Adipocyte (in vitro differentiated cells): ENCODE measurements around the gene NAGPA.

Experiments
- DNase-seq: peaks from one replicate; pipeline ENCODE4 v3.0.0-alpha.2; 2015; ENCODE audit warnings: low read depth
- H3K27me3 ChIP-seq: replicated peaks from 2 replicates; pipeline ENCODE4 v1.7.0; 2013; ENCODE audit warnings: mild to moderate bottlenecking, low read length, moderate library complexity; ENCODE audit not compliant: control insufficient read depth, insufficient read depth
- H3K36me3 ChIP-seq: 2 replicates; pipeline ENCODE4 v1.7.0; 2013; ENCODE audit warnings: low read length, mild to moderate bottlenecking, moderate library complexity; ENCODE audit not compliant: control insufficient read depth, insufficient read depth, severe bottlenecking
- H3K4me1 ChIP-seq: 2 replicates; pipeline ENCODE4 v1.7.0; 2013; ENCODE audit warnings: mild to moderate bottlenecking, low read length, moderate library complexity; ENCODE audit not compliant: control insufficient read depth, insufficient read depth
- H3K4me3 ChIP-seq: 2 replicates; pipeline ENCODE4 v1.7.0; 2013; ENCODE audit warnings: mild to moderate bottlenecking, low read length, moderate library complexity
- H3K9ac ChIP-seq: 2 replicates; pipeline ENCODE4 v1.7.0; 2013; ENCODE audit warnings: mild to moderate bottlenecking, low read length, moderate library complexity
- H3K9me3 ChIP-seq: 2 replicates; pipeline ENCODE4 v1.7.0; 2013; ENCODE audit warnings: mild to moderate bottlenecking, low read length, moderate library complexity; ENCODE audit not compliant: control insufficient read depth

NAGPA gene

DNA sequence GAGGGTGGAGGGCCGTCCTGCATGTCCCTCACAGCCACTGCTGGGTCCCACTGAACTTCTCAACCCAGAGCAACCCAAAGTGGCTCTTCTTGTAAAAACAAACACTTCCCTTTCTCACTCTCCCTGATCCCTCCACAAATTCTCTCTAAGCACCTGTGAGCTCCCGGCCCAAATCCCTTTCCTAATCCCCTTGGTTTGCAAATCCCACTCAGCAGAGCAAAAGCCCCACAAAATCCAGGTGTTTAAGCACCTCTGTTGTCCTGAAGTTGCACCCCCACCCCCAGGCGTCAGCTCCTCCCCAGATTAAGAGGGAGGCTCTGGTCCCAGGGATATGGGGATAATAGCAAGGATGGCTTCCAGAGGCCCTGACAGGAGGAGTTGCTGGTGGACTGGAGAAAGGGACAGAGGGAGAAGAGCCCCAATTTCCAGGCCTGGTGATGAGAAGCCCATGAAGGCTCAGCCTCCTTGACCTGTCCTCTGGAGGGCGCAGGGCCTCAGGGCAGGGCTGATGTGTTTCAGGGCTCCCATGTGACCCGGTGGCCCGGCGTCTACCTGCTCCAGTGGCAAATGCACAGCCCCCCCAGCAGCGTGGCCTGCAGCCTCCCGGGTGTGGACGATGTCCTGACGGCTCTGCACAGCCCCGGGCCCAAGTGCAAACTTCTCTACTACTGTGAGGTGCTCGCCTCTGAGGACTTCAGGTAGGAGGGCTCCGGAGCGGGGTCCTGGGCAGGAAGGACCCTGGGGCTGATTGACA, 23.0 kb downstream of the NAGPA start:
- Histone ChIP-seq H3K4me3 (no peak overlapping the region), H3K36me3 (no peaks in the 10 kb centered on the region), H3K27me3 (peaks cover 29% of the 10 kb centered on the region), H3K9me3 (no peaks in the 10 kb centered on the region), H3K4me1 (no peaks in the 10 kb centered on the region), H3K9ac (no peak overlapping the region)
- DNase-seq = no peak

DNA sequence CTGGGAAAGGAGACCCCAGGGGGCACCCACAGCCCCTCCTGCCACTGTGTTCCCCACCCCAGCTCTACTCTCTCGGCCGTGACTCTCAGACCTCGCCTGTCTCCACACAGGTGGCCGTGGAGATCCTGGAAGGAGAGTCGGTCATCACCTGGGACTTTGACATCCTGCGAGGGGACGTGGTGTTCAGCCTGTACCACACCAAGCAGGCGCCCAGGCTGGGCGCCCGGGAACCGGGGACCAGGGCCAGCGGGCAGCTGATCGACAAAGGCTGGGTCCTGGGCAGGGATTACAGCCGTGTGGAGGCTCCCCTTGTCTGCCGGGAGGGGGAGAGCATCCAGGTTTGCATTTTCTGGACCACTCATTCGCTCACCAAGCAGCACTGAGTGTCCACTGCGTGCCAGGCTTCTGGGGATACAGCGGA, 25.4 kb downstream of the NAGPA start:
- H3K27me3 ChIP-seq = peaks cover 36% of the 10 kb centered on the region
- no peak for DNase-seq
- no peak overlapping the region for H3K4me3 ChIP-seq
- no peaks in the 10 kb centered on the region for H3K36me3 ChIP-seq
- no peak overlapping the region for H3K9ac ChIP-seq
- no peaks in the 10 kb centered on the region for H3K9me3 ChIP-seq
- H3K4me1 ChIP-seq = no peaks in the 10 kb centered on the region

DNA sequence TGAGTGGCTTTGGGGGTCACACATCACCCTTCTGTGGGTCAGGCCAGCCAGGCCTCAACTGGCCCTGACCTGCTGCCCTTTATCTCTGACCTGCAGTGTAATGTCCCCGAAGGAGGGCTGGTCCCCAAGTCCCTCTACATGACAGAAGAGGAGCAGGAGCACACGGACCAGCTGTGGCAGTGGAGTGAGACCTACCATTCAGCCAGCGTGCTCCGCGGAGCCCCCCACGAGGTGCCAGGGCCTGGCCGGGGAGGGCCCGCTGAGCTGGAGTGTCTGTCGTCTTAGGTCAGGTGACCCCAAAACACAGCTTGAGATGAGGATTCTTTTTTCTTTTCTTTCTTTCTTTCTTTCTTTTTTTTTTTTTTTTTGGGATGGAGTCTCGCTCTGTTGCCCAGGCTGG, 26.5 kb downstream of the NAGPA start:
- Histone ChIP-seq H3K4me1 (no peaks in the 10 kb centered on the region), H3K4me3 (no peak overlapping the region), H3K9me3 (no peaks in the 10 kb centered on the region), H3K36me3 (no peaks in the 10 kb centered on the region), H3K9ac (no peak overlapping the region), H3K27me3 (peaks cover 39% of the 10 kb centered on the region)
- no peak for DNase-seq

DNA sequence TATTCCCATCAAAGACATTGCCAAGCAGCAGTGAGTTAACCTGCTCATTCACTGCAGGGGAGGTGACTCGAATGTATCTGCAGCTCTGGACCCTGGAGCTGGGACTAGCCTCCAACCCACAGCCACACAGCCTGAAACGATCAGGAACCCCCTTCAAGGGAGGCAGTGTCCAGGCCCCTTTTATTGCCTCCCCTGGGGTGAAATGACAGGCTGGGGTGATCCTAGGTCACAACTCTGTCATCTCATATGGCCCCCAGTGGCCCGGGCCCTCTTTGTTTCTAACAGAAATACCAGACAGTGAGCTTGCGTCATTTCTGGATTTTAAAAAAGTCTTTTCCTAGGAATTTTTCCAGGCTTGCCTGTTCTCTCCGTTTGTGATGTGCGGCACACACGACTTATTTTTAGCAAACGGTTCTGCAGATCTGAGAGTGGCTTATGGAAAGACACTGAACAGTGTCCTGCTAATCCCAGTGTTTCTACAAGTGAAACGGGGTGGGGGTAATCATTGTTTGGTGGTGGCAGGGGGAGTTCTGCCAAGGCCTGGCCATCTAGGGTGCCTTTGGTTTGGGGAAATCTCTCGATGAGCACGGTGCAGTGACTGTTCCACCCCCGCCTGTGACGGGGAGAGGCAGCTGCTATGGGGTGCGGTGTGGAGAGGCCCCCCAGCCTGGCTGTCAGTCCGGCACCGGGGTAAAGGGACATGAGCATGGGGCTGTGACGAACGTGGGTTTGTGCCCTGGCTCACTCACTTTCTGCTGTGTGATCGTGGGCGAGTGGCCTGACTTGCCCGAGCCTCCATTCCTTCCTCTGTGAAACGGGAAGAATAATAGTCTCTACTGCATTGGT, 27.2 kb downstream of the NAGPA start:
- no peaks in the 10 kb centered on the region for H3K36me3 ChIP-seq
- H3K9ac ChIP-seq = no peak overlapping the region
- H3K27me3 ChIP-seq = peaks cover 35% of the 10 kb centered on the region

DNA sequence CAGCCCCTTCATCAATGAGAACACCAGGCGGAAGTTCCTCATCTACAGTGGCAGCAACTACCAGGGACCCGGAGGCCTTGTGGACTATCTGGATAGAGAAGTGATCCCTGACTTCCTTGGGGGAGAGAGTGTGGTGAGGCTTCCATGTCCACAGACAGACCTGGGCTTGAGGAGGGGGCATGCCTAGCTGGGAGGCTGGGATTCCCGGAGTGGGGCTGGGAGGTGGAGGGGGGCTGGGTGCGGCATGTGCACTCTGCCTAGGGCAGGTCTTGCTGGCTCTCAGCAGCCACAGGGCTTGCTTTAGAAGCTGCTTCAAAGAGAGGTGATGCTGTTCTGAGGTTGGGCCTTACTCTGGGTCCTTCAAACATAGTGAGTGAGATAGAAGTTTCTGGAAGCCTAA, 27.8 kb downstream of the NAGPA start:
- Histone ChIP-seq H3K4me3 (no peak overlapping the region), H3K4me1 (no peaks in the 10 kb centered on the region), H3K27me3 (peaks cover 29% of the 10 kb centered on the region), H3K9me3 (no peaks in the 10 kb centered on the region), H3K9ac (no peak overlapping the region), H3K36me3 (no peaks in the 10 kb centered on the region)
- no peak for DNase-seq

More for the DNA sequence above, 27.2 kb downstream of the NAGPA start:
- DNase-seq = no peak
- Histone ChIP-seq H3K4me3 (no peak overlapping the region), H3K9me3 (no peaks in the 10 kb centered on the region), H3K4me1 (no peaks in the 10 kb centered on the region)

DNA sequence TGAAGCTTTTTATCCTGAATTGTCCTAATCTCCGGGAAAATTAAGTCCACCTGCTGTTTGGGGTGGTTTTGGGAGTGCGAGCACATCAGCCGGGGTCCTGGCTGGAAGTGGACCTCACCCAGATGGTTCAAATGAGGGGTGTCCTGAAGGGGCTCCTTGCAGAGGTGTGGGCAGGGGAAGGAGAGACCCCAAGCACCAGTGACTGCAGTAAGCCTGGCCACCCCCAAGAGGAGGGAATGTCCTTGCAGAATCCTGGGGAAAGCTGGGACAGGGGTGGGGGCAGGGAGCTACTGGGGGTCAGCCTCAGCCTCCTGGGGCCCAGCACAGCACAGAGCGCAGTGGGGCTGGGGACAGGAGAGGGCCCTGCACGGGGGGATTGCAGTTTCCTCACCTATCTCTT, 29.4 kb downstream of the NAGPA start:
- H3K9ac ChIP-seq = no peak overlapping the region
- H3K36me3 ChIP-seq = no peaks in the 10 kb centered on the region
- no peaks in the 10 kb centered on the region for H3K9me3 ChIP-seq
- peaks cover 21% of the 10 kb centered on the region for H3K27me3 ChIP-seq
- H3K4me1 ChIP-seq = no peaks in the 10 kb centered on the region
- DNase-seq = no peak
- no peak overlapping the region for H3K4me3 ChIP-seq

DNA sequence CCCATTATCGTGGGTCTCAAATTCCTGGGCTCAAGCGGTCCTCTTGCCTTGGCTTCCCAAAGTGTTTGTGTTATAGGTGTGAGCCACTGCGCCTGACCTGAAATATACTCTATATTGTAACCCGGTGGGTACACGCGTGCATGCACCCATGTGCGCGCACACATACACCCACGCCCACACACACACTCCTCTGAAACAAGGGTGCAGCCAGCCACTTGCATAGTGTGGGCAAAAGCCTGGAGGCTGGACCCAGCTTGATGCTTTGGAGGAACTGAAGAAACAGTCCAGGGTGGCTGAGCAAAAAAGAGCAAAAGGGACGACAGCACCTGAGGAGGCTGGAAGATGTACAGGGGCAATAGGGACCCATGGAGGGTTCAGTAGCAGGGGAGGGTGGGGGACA, 29.9 kb downstream of the NAGPA start:
- peaks cover 21% of the 10 kb centered on the region for H3K27me3 ChIP-seq
- DNase-seq = no peak

DNA sequence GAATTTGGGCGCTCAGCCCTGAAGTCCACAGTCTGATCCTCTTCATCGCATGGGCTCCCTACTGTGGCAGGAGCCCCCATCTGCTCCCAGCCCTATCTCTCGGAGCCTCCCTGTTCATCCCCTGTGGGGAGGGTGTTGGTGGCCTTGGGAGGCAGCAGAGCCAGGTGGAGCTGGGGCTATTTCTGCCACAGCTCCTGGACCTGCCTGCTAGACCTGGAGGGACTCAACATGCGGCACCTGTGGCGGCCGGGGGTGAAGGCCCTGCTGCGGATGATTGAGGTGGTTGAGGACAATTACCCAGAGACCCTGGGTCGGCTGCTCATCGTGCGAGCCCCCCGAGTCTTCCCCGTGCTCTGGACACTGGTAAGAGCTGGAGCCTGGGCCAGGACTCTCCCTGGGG, 30.5 kb downstream of the NAGPA start:
- Histone ChIP-seq H3K9ac (no peak overlapping the region), H3K4me3 (no peak overlapping the region), H3K36me3 (no peaks in the 10 kb centered on the region), H3K9me3 (no peaks in the 10 kb centered on the region), H3K4me1 (no peaks in the 10 kb centered on the region), H3K27me3 (peaks cover 16% of the 10 kb centered on the region)
- DNase-seq = no peak

More for the DNA sequence above, 29.9 kb downstream of the NAGPA start:
- H3K4me3 ChIP-seq = no peak overlapping the region
- no peak overlapping the region for H3K9ac ChIP-seq
- no peaks in the 10 kb centered on the region for H3K9me3 ChIP-seq
- H3K4me1 ChIP-seq = no peaks in the 10 kb centered on the region
- H3K36me3 ChIP-seq = no peaks in the 10 kb centered on the region

DNA sequence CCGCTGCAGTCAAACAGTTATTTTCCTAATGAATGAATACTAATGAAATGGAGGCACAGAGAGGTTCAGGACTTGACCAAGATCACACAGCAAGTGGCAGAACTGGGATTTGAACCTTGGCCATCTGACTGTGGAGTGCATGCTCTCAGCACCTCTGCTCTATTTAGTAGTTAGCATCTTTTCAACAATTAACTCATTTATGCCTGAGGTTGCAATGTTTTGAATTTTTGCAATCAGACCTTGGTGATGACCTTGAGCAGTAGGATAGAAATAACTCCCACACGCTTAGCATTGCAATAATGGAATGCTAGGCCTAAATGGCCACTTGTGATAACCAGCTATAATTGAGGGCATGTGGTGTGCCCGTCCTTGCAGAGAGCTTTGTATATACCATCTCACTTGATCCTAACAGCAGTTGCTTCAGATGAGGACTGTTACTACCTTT, 31.0 kb downstream of the NAGPA start:
- no peak overlapping the region for H3K9ac ChIP-seq
- H3K9me3 ChIP-seq = no peaks in the 10 kb centered on the region
- H3K36me3 ChIP-seq = no peaks in the 10 kb centered on the region
- H3K4me1 ChIP-seq = no peaks in the 10 kb centered on the region
- no peak overlapping the region for H3K4me3 ChIP-seq
- no peak for DNase-seq
- peaks cover 16% of the 10 kb centered on the region for H3K27me3 ChIP-seq

DNA sequence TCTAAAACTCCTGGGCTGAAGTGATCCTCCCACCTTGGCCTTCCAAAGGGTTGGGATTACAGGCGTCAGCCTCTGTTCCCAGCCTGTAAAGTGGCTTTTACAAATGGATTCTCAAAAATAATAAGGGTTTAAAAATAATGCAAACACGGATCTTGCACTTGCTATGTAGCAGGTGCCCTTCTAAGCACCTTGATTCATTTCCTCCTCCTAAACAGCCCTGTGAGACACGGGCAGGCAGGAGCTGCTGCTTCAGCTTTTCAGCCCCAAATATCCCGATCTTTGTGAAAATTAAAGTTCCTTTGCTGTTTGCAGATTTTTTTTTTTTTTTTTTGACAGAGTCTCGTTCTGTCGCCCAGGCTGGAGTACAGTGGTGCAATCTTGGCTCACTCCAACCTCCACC, 31.7 kb downstream of the NAGPA start:
- Histone ChIP-seq H3K27me3 (peaks cover 16% of the 10 kb centered on the region), H3K4me1 (no peaks in the 10 kb centered on the region), H3K9me3 (no peaks in the 10 kb centered on the region), H3K36me3 (no peaks in the 10 kb centered on the region), H3K9ac (no peak overlapping the region), H3K4me3 (no peak overlapping the region)
- no peak for DNase-seq

DNA sequence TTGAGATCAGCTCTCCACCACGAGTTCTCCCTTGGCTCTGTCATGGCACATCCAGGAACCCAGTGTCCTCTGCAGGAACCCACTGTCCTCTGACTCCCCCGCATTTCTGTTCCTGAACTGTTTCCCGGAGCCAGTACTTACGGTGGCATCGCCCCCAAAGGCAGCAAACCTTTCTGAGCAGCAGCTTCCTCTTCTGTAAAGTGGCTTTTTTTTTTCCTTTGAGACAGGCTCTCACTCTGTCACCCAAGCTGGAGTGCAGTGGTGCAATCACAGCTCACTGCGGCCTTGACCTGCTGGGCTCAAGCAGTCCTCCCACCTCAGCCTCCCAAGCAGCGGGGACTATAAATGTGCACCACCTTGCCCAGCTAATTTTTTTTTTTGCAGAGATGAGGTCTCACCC, 32.2 kb downstream of the NAGPA start:
- no peak for DNase-seq
- no peak overlapping the region for H3K4me3 ChIP-seq
- no peak overlapping the region for H3K9ac ChIP-seq
- H3K4me1 ChIP-seq = no peaks in the 10 kb centered on the region
- H3K9me3 ChIP-seq = no peaks in the 10 kb centered on the region
- no peaks in the 10 kb centered on the region for H3K36me3 ChIP-seq
- H3K27me3 ChIP-seq = peaks cover 16% of the 10 kb centered on the region
